ENCODE results near the gene CNN2.
"Not testable (repeated sequence)": the region's sequence is repeated elsewhere in the genome, so short reads cannot be mapped to it uniquely, and the experiment has no call there.

CNN2 gene

DNA sequence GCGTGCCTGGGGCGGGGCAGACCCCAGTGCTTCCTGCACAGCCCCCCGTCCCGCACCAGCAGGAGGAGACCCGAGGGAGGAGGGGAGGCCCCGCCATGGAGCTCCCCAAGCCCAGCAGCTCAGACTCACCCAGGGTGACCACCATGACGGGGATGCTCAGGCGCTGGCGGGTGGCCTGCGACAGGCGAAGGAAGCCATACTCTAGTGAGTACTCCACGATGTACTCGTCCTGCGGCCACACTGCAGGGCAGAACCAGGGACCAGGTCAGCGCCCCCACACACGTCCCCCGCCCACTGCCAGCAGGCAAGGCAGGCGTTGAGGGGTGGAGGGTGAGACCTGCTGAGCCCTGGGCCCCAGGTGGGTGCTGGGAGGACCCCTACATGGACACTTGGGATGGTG, 14.1 kb upstream of the CNN2 start:
- no peak for DNase-seq

DNA sequence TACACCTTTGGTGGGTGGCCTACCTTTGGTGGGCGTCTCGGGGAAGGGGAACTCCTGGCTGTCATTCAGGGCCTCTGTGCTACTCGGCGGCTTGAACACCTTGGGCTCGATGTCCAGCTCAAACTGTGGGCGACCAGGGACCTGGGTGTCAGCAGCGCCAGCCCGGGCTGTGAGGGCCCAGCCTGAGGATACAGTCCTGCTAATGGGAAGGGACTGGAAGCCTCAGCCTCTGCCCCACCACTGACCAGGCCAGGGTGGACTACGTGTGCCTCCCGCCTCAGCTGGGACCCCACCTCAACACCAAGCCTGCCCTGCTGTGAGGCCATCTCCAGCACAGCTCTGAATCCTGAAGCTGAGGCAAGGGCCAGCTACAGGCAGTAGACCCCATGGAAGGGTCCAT, 13.2 kb upstream of the CNN2 start:
- DNase-seq: no peak

DNA sequence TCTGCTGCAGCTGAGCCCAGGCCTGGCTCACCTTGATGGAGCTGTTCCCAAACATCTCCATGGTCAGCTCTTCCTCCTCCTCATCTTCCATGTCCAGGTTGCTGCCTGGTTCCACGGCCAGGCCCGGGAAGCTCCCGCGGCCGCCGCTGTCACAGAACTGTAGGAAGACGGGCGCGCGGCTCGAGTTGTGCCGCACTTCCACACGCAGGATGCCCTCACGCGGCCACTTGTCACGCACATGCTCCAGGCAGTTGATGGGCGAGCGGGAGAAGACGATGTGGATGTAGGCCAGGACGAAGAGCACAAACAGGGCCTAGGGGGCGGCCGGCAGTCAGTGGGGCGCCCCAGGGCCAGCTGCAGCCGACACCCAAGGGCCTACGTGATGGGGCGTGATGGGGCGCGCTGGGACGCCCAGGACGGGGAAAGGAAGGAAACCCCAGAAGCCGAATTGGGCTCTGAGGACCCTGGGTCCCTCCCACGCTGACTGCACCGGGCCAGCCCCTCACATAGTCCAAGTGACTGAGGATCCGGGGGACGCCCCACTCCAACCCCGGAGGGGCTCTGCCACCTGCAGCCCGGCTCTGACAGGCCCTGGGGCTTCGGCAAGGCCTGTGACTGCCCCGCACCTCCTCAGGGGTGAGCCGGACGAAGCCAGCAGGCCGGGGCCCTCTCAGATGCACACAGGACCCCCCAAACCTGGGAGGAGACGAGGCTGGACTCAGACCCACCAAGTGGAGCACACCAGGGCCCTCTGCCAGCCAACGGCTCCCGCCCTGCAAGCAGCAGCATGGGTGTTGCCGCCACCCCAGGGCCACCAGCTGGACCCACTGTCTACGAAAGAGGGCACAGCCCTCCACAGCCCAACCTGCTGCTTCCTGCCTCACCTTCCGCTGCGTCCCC, 12.0 kb upstream of the CNN2 start:
- DNase-seq: no peak

DNA sequence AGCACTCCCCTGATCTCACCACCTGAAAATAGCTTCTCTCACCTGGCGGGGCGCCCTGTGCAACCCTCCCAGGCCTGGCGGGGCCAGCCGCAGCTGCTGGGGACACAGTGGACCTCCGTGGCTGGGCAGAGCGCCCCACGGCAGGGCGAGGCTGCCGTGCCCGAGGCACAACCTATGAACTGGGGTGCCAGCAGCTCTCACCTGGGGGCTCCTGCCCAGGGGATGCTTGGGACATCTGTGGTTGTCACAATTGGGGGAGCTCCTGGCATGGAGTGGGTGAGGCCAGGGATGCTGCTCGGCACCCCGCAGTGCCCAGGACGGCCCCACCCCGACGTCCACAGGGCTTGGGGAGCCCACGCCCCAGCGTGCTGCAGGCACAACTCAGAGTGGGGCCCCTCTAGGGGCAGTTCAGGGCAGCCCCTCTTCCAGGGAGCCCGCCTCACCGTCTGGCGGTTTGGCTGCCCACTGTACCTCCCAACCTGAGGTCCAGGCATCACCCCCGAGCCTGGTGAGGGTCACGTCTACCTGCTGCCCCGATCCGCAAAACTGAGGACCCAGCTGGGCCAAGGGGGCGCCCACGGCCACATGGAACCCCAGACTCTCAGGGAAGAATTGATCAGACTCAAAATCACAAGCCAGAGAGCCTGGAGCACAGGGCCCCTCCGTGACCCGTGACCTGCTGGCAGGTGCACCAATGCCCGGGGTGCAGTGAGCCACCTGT, 11.2 kb upstream of the CNN2 start:
- no peak for DNase-seq

GRCh38 chr19:1015782-1016646, 10.4 kb upstream of the CNN2 start:
- no peak for DNase-seq

- DNase-seq: no peak
Measured at GRCh38 chr19:1016647-1017114, 9.7 kb upstream of the CNN2 start.

- DNase-seq: no peak
Measured at GRCh38 chr19:1017115-1017905, 9.1 kb upstream of the CNN2 start.

DNA sequence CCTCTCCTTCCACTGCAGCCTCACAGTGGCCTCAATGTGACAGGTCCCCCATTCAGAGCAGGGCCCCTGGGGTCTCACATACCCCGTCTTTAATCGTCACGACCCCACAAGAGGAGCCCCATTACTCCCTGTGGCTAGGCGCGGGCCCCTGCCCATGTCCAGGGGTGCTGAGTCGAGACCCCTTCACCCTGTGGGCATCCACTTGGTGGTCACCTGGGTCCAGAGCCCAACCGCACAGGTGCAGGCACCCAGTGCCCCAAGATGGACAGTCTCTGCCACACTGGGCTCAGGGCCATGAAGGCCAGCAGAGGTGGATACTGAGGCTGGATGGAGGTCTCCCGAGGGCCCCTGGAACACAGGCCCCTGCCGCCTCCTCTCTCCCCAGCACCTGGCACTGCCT, 8.5 kb upstream of the CNN2 start:
- no peak for DNase-seq

DNA sequence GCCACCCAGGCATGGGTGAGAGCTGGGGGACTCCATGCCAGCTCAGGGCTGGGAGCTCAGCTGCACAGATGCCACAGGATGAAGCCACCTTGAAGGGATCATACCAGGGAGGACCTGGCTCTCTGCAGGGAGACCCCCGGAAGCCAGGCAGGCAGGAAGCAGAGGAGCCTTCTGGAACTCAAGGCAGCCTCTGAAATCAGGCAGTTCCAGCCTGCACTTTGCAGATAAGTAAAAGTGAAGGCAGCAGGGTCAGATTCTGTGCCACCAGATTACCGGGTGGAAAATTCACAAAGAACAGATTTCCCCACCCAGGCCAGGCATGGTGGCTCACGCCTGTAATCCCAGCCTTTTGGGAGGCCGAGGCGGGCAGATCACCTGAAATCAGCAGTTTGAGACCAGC, 8.0 kb upstream of the CNN2 start:
- DNase-seq: peak; percentile 79

DNA sequence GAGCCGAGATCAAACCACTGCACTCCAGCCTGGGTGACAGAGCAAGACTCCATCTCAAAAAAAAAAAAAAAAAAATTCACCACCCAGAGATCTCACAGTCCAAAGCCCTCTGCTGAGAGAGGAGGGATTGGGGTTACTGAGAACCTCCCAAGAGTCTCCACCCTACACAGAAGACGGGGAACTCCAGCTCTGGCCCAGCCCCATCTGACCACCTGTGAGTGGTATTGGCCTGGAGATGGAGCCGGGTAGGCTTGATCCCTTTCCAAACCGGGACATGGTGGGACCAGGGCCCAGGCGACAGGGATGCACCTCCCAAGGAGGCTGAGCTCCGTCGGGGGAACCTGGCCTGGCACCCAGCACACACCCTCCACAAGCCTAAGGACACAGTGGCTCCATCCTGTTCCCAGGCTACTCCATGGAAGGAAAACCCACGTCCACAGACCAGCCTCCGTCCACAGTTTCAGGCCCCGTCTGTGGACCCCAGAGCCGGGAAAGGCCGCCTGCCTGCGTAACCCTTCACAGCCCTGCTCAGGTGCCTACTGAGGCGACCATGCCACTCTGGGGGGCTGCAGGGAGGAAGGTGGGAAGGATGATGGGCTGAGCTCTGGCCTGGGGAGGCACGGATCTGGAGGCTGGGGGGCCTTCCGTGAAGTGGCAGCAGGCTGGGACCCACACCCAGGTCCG, 7.3 kb upstream of the CNN2 start:
- DNase-seq: no peak

DNA sequence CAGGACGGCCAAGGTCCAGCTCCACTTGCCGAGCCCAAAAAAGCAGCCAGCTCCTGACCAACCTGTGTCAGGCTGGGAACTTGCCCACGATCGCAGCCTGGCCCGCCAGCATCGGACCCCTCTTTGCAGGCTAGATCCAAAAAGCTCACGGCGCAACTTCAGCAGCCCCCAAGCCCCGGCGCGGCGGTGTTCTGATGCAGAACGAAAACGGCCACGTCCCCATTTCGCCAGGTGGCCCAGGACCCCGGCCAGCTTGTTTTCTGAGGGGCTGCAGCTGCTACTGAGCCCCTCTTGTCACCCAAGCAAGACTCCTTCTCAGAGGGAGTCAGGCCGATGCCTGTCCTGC, 6.8 kb upstream of the CNN2 start:
- DNase-seq: no peak

DNA sequence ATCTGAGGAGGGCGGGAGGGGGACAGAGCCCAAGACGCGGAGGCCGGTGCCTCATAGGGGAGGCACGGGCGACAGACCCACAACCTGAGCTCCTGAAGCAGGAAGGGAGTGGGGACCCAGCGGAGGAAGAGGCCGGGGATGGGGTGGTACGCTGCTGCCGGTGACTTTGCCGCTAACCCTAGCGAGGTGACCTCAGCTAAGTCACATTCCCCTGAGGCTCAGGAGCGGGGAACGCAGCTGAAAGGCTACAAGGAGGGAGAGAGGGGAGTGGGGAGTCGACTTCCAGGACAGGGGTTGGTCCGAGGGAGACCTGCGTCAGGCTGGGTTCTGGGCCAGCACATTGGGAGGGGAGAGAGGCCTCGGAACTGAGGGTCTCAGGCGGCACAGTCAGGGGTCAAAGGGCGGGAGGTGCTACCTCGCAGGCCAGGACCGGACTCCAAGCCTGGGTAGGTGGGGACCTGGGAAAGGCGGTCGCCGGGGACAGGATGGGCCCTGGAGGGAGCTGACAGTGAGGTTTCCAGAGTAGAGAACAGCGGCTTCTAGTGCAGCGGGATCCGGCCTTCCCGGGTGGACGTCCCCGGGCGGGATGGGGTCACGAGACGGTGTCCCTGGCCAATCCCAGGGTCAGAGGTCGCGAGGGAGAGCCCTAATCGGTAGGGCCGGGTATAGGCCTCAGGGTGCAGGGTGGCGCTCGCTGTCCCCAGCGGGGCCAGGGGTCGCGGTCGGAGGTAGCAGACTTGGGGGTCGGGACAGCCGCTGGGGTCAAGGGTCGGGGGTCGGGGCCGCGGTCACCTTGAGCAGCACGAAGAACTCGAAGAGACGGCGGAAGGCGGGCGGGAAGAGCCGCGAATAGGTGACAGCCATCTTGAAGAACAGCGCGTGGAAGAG, 6.2 kb upstream of the CNN2 start:
- DNase-seq: peak; percentile 64

DNA sequence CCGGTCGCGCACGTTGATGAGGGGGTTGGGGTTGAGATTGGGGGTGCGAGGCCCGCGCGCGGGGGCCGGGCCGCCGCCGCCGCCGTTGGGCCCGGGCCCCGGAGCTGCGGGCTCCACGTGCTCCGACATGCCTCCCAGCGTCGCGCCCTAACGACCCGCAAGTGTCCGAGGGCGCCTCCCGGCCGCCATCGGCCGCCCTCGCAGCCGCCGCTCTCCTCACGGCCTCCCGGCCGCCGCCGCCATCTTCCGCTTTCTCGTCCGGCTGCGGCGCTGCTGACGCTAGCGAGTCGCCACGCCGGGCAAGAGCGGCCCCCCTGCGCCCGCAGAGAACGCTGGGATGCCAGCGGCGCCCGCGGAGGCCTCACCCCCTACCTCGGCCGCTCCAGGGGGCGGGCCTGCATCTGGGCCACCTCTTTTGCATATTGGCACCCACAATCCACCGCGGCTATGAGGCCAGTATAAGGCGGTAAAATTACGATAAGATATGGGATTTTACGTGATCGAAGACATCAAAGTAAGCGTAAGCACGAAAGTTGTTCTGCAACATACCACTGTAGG, 5.5 kb upstream of the CNN2 start, which contains the start of gene TMEM259:
Gene TMEM259, minus strand, starts transcription at position 256 of the 558 bp plus-strand sequence. Its CDS starts 127 bp downstream, at position 129.
- DNase-seq: peak; percentile 99

DNA sequence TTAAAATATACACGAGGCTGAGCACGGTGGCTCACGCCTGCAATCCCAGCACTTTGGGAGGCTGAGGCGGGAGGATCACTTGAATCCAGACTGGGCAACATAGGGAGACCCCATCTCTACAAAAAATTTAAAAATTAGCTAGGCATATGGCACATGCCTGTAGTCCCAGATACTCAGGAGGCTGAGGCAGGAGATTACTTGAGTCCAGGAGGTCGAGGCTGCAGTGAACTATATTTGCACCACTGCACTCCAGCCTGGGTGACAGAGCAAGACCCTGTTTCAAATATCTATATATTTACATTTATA, 2.6 kb upstream of the CNN2 start:
- not testable (repeated sequence) for DNase-seq

DNA sequence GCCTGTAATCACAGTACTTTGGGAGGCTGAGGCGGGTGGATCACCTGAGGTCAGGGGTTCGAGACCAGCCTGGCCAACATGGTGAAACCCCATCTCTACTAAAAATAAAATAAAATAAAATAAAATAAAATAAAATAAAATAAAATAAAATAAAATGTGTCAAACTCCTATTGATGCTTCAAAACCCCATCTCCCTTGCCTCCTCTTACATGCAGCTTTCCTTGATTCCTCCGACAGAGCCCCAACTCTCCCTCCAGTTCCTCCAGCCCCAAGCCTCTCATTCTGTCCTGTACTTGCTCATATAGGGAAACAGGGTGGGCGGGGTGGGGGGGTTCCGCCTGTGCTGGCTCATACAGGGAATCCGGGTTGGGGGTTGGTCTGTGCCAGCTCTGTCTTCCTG, 1.3 kb upstream of the CNN2 start:
- not testable (repeated sequence) for DNase-seq

- DNase-seq: peak; percentile 66
Measured at GRCh38 chr19:1026783-1027649, 608 bp downstream of the CNN2 start.

DNA sequence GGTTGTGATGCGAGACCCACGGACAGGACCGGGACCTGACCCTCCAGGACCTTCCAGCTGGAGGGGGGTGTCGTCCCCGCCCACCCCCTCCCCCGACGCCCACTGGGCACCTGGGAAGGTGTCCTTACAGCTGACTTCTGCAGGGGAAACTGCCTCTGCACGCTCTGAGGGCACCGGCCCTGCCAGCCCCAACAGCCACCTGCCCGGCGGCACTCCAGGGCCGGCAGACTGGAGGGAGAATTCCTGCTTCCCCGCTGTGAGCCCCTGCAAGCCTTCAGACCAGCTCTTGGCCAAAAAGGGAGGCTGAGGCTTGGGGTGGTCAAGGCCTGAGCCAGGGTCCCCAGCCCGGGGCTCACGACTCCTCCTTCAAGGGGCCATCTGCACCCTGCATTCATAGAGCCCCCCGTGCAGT, 1.2 kb downstream of the CNN2 start:
- DNase-seq: no peak

DNA sequence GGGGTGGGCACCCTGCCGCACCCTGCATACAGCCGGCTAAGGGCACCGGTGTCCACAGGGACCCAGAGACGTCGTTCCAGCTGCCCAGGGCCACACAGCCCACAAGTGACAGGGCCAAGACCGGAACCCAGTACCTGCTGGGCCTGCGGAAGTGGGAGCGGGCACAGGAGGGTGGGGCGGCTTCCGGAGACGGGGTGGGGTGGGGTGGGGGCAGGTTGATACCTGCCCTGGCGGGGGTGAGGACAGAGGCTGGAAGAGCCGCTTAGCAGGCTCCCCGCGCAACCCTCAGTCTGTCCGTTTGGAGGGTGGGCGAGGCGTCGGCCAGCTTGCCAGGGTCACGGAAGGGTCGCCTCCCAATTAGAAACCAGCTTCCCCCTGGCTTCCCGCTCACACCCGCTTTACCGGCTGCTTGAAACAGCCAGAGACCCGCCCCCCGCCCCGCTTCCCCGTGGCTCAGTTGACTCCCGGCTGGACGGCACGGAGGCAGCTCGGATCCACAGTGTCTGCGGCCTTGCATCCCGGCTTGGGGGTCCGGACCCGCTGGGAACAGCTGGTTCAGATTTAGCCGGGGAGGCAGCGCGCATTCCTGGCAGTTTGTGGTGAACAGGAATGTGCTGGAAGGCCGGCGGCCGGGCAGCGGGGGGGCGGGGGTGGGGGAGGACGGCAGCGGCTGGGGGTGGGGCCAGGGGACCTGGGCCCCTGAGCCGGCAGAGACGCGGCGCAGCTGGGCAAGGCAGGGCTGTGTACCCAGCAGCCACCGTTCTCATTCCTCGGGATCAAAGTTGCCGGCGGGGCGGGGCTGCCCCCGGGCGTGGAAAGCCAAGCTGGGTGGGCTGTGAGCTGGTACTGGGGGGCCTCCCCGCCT, 1.9 kb downstream of the CNN2 start:
- peak; percentile 76 for DNase-seq

Measured in hematopoietic multipotent progenitor cell treated with erythropoietin and hydrocortisone succinate and interleukin-3 and kit ligand, for 6 days (in vitro differentiated cells).